Measurements from ENCODE around the gene VPS11. TPM values are rescaled to one million over a fixed set of nuclear protein-coding genes. Genes with fewer than 3 reads are reported as not detected.

VPS11 gene
- total RNA-seq, 1 donor from 2014 or later, result 36.3 TPM

DNA sequence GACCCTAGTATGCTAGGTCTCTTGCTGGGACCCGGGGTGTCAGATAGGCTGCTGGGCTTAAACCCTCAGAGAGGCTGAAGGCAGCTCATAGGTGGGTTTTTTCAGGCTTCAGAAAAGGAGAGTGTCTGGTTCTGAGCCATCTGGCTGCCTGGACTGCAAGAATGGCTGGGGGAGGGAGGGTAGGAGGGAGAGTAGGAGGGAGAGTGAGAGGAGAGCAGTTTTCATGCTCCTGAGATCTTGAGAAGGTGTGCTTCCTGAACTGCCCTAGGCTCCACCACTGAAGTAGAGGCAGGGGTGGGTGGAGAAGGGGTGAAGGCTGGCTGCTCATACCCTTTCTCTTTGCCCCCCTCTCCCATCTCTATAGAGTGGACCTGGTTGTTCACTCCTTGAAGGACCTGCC, 21.7 kb downstream of the VPS11 start:
- TF ChIP-seq, protein P1, sequence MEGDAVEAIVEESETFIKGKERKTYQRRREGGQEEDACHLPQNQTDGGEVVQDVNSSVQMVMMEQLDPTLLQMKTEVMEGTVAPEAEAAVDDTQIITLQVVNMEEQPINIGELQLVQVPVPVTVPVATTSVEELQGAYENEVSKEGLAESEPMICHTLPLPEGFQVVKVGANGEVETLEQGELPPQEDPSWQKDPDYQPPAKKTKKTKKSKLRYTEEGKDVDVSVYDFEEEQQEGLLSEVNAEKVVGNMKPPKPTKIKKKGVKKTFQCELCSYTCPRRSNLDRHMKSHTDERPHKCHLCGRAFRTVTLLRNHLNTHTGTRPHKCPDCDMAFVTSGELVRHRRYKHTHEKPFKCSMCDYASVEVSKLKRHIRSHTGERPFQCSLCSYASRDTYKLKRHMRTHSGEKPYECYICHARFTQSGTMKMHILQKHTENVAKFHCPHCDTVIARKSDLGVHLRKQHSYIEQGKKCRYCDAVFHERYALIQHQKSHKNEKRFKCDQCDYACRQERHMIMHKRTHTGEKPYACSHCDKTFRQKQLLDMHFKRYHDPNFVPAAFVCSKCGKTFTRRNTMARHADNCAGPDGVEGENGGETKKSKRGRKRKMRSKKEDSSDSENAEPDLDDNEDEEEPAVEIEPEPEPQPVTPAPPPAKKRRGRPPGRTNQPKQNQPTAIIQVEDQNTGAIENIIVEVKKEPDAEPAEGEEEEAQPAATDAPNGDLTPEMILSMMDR (IDR thresholded peaks at IDR 0.05; ENCODE audit: unreplicated experiment), result no peak
- no peaks in the 10 kb centered on the region for H3K9me3 Mint-ChIP-seq (ENCODE audit: low read depth)
- H3K27ac Mint-ChIP-seq, result peak overlapping the region; percentile 52
- H3K36me3 Mint-ChIP-seq (ENCODE audit: insufficient read depth), result peaks cover 5% of the 10 kb centered on the region
- H3K4me1 Mint-ChIP-seq (ENCODE audit: low read depth), result peaks cover 22% of the 10 kb centered on the region
- H3K27me3 Mint-ChIP-seq, result no peaks in the 10 kb centered on the region
- no peak overlapping the region for H3K4me3 Mint-ChIP-seq (ENCODE audit: low read depth)
- no peak for DNase-seq (ENCODE audit: low spot score, unreplicated experiment)

DNA sequence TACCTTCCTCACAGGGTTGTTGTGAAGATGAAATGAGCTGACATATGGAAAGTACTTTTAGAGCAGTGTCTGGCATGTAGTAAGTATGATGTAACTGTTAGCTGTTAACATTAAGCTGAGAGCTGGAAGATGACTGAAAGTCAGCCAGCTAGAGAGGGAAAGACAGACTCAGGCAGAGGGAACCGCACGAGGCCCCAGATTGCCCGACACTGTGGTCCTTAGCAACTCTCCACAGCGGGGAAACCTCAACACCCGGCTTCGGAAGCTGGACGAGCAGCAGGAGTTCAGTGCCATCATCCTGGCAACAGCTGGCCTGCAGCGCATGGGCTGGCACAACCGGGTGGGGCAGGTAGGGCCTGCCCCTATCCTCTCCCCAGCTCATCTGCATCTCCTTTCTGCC, 23.6 kb downstream of the VPS11 start:
- no peak for DNase-seq (ENCODE audit: low spot score, unreplicated experiment)
- Mint-ChIP-seq H3K4me3 (ENCODE audit: low read depth) (no peak overlapping the region), H3K4me1 (ENCODE audit: low read depth) (peaks cover 14% of the 10 kb centered on the region), H3K9me3 (ENCODE audit: low read depth) (no peaks in the 10 kb centered on the region), H3K36me3 (ENCODE audit: insufficient read depth) (peaks cover 7% of the 10 kb centered on the region), H3K27me3 (no peaks in the 10 kb centered on the region), H3K27ac (no peak overlapping the region)
- TF ChIP-seq, protein P1 (IDR thresholded peaks at IDR 0.05; ENCODE audit: unreplicated experiment), result no peak

DNA sequence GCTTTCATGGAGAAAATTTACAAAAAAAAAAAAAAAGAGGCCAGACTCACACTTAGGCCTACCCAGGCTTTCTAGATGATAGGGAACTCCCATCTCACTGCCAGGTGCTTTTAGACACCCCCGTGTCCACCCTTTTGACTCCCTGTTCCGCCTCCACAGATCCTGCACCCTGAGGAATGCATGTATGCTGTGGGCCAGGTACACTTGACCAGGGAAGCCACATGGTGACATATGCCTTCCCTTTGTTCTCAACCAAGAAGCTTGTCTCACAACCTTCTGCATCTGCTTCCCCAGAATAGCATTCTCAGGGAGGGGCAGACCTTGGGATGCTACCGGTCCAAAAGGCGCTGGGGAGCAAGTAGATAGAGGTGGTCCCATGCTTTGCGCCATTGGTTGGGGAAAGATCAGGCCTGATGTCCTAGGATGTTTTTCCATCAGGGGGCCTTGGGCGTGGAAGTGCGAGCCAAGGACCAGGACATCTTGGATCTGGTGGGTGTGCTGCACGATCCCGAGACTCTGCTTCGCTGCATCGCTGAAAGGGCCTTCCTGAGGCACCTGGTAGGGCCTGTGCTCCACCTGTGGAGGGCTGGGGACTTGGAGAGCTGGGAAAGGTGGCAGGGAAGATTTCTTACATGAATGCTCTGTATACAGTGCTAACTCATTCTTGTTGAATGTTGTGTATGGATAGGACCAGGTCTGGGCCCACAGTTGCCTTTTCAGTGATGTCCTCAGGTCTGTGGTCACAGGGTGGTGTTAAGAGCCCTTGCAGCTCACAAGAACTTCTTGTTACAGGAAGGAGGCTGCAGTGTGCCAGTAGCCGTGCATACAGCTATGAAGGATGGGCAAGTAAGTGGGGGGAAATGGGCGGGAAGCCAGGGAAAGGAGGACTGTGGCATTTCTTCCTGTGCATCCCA, 24.6 kb downstream of the VPS11 start:
- TF ChIP-seq, protein P1 (IDR thresholded peaks at IDR 0.05; ENCODE audit: unreplicated experiment), result no peak
- no peaks in the 10 kb centered on the region for H3K27me3 Mint-ChIP-seq
- peak overlapping the region; percentile 90 for H3K4me3 Mint-ChIP-seq (ENCODE audit: low read depth)
- DNase-seq (ENCODE audit: low spot score, unreplicated experiment), result no peak
- H3K4me1 Mint-ChIP-seq (ENCODE audit: low read depth), result peaks cover 14% of the 10 kb centered on the region
- peak overlapping the region; percentile 42 for H3K27ac Mint-ChIP-seq
- no peaks in the 10 kb centered on the region for H3K9me3 Mint-ChIP-seq (ENCODE audit: low read depth)
- peaks cover 14% of the 10 kb centered on the region for H3K36me3 Mint-ChIP-seq (ENCODE audit: insufficient read depth)

DNA sequence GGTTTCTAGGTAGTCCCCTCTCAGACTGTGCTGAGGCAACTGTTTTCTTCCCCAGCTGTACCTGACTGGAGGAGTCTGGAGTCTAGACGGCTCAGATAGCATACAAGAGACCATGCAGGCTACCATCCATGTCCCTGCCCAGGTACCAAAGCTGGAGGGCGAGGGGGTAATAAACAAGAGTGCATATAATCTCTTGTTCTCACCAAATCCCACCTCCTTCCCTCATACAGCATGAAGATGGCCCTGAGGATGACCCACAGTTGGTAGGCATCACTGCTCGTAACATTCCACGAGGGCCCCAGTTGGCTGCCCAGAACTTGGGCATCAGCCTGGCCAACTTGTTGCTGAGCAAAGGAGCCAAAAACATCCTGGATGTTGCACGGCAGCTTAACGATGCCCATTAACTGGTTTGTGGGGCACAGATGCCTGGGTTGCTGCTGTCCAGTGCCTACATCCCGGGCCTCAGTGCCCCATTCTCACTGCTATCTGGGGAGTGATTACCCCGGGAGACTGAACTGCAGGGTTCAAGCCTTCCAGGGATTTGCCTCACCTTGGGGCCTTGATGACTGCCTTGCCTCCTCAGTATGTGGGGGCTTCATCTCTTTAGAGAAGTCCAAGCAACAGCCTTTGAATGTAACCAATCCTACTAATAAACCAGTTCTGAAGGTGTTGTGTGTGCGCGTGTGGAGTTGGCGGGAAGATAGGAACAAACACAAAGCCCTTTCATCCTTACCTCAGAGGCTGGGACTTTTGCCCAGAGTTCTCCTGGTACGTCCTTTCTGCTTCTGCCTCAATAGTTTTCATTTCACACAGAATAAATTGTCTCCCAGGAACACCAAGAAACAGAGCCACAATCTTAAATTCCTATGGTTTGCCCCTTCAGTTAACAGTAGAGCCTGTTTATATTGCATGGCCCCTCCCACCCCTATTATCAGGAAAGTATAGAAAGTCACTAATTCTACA, 25.5 kb downstream of the VPS11 start:
- H3K36me3 Mint-ChIP-seq (ENCODE audit: insufficient read depth), result peaks cover 20% of the 10 kb centered on the region
- no peaks in the 10 kb centered on the region for H3K9me3 Mint-ChIP-seq (ENCODE audit: low read depth)
- DNase-seq (ENCODE audit: low spot score, unreplicated experiment), result no peak

More for the DNA sequence above, 25.5 kb downstream of the VPS11 start:
- no peaks in the 10 kb centered on the region for H3K27me3 Mint-ChIP-seq
- H3K27ac Mint-ChIP-seq, result peak overlapping the region; percentile 93
- TF ChIP-seq, protein P1 (IDR thresholded peaks at IDR 0.05; ENCODE audit: unreplicated experiment), result no peak
- peak overlapping the region; percentile 90 for H3K4me3 Mint-ChIP-seq (ENCODE audit: low read depth)
- H3K4me1 Mint-ChIP-seq (ENCODE audit: low read depth), result peaks cover 14% of the 10 kb centered on the region

All from progenitor cell of endocrine pancreas (in vitro differentiated cells).